Measurements from ENCODE around the gene ARFGAP2. TPM values are rescaled to one million over a fixed set of nuclear protein-coding genes. Genes with fewer than 3 reads are reported as not detected.

Gene ARFGAP2
- total RNA-seq, 1 experiment from 2014 or later, result 97.5 TPM

DNA sequence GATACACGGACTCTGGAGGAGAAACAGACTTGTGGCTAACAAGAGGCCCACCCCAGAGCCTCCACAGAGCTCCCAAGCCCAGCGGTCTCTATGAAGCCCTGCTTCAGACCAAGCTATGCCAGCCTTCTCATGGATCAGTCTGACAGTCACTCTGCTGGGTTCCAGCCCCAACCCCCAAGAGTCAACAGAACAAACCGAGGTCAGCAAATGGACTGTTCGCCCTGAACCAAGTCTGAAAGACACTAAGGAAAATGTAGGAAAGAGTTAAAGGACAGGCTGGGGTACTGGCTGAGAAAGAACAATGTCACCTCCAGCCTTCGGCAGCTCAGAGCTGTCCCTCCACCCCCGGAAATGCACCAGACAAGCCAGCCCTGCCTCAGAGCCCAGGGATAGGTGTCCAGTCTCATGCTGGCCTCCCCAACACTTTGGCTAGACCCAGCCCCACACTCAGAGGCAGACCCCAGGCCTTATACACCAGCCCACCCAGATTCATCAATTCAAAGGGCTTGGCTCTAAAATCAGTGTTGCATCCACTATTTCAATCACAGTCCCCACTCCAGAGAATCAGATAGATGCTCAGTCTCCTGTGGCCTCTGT lies 3.8 kb downstream of the ARFGAP2 start:
- no peak overlapping the region for H3K4me3 ChIP-seq (ENCODE audit: low read length)
- no peak overlapping the region for H3K27ac ChIP-seq (ENCODE audit: low read length)
- POLR2A ChIA-PET (ENCODE audit: unreplicated experiment), result no interaction called here
- 0 out of 2 replicates have a peak, but pooled peaks cover 8% of the 10 kb centered on the region for H3K4me1 ChIP-seq (ENCODE audit: insufficient read depth, low read length)
- peaks cover 33% of the 10 kb centered on the region; the same call in 1 of the 2 replicates for H3K36me3 ChIP-seq (ENCODE audit: low read depth, low read length)
- H3K9me2 ChIP-seq (replicated peaks; ENCODE audit: low read length), result no peaks in the 10 kb centered on the region
- TF ChIP-seq, protein P1, sequence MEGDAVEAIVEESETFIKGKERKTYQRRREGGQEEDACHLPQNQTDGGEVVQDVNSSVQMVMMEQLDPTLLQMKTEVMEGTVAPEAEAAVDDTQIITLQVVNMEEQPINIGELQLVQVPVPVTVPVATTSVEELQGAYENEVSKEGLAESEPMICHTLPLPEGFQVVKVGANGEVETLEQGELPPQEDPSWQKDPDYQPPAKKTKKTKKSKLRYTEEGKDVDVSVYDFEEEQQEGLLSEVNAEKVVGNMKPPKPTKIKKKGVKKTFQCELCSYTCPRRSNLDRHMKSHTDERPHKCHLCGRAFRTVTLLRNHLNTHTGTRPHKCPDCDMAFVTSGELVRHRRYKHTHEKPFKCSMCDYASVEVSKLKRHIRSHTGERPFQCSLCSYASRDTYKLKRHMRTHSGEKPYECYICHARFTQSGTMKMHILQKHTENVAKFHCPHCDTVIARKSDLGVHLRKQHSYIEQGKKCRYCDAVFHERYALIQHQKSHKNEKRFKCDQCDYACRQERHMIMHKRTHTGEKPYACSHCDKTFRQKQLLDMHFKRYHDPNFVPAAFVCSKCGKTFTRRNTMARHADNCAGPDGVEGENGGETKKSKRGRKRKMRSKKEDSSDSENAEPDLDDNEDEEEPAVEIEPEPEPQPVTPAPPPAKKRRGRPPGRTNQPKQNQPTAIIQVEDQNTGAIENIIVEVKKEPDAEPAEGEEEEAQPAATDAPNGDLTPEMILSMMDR (conservative IDR thresholded peaks at IDR 0.05; ENCODE audit: low read depth, low read length), result no peak
- no peak for TF ChIP-seq EZH2 (IDR thresholded peaks at IDR 0.05; ENCODE audit: low read length, unreplicated experiment)
- TF ChIP-seq EZH2phosphoT487 (IDR thresholded peaks at IDR 0.05; ENCODE audit: borderline replicate concordance, low read length), result no peak
- CTCF ChIA-PET, result no interaction called here
- no peak overlapping the region for H3K9ac ChIP-seq (ENCODE audit: low read length)
- H3K9me3 ChIP-seq (ENCODE audit: low read length), result no peaks in the 10 kb centered on the region
- DNase-seq (no peak), ATAC-seq (no peak)
- no TSS peak for BruUV-seq (replicated peaks)
- no peaks in the 10 kb centered on the region for H4K20me1 ChIP-seq (ENCODE audit: low read length)
- H2AFZ ChIP-seq (ENCODE audit: low read length), result no peak overlapping the region
- peaks cover 58% of the 10 kb centered on the region for H3K79me2 ChIP-seq (ENCODE audit: low read length)
- intact Hi-C loops (cut with micrococcal nuclease), result no loop called here
- no peaks in the 10 kb centered on the region for H3K27me3 ChIP-seq (ENCODE audit: low read length)
- no peak overlapping the region for H3K4me2 ChIP-seq (ENCODE audit: low read length)
- no peaks in the 10 kb centered on the region for H3F3A ChIP-seq (ENCODE audit: low read length, unreplicated experiment)

DNA sequence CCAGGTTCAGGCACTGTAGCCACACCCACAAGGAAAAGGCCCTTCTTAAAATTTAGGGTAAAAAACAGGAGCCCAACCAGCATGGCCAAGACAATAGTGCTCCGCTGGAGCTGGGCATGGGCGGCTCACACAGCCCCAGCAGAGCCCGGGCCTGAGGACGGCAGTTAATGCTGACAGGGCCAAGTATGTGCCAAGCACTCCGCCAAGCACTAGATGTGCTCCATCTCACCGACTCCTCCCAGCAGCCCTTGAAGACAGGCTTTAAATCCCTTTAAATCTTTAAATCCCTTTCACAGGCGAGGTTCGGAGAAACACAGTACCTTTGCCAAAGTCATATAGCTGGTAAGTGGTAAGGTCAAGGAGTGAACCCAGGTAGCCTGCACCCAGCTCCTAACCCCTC lies 4.8 kb downstream of the ARFGAP2 start:
- CTCF ChIA-PET, result no interaction called here
- H3K36me3 ChIP-seq (ENCODE audit: low read depth, low read length), result peaks cover 43% of the 10 kb centered on the region; the same call in 1 of the 2 replicates

More for the DNA sequence above, 4.8 kb downstream of the ARFGAP2 start:
- no peak overlapping the region for H3K27ac ChIP-seq (ENCODE audit: low read length)
- POLR2A ChIA-PET (ENCODE audit: unreplicated experiment), result no interaction called here
- H4K20me1 ChIP-seq (ENCODE audit: low read length), result no peaks in the 10 kb centered on the region
- H2AFZ ChIP-seq (ENCODE audit: low read length), result no peak overlapping the region
- H3K27me3 ChIP-seq (ENCODE audit: low read length), result no peaks in the 10 kb centered on the region
- peaks cover 58% of the 10 kb centered on the region for H3K79me2 ChIP-seq (ENCODE audit: low read length)
- ATAC-seq (no peak), DNase-seq (no peak)
- no peak overlapping the region for H3K4me2 ChIP-seq (ENCODE audit: low read length)
- H3K4me1 ChIP-seq (ENCODE audit: insufficient read depth, low read length), result 0 out of 2 replicates have a peak, but pooled peaks cover 8% of the 10 kb centered on the region
- intact Hi-C loops (cut with micrococcal nuclease), result no loop called here
- no peaks in the 10 kb centered on the region for H3K9me2 ChIP-seq (replicated peaks; ENCODE audit: low read length)
- TF ChIP-seq EZH2 (IDR thresholded peaks at IDR 0.05; ENCODE audit: low read length, unreplicated experiment) (no peak), EZH2phosphoT487 (IDR thresholded peaks at IDR 0.05; ENCODE audit: borderline replicate concordance, low read length) (no peak)
- TF ChIP-seq, protein P1 (conservative IDR thresholded peaks at IDR 0.05; ENCODE audit: low read depth, low read length), result no peak
- no peak overlapping the region for H3K4me3 ChIP-seq (ENCODE audit: low read length)
- no peaks in the 10 kb centered on the region for H3F3A ChIP-seq (ENCODE audit: low read length, unreplicated experiment)
- H3K9me3 ChIP-seq (ENCODE audit: low read length), result no peaks in the 10 kb centered on the region
- BruUV-seq (replicated peaks), result no TSS peak
- H3K9ac ChIP-seq (ENCODE audit: low read length), result no peak overlapping the region
